ENCODE measurements around the gene PPP2R5C. TPM values are rescaled to one million over a fixed set of nuclear protein-coding genes. Genes with fewer than 3 reads are reported as not detected.
A peak's percentile ranks its signal among the peaks of the same experiment; 100 is the strongest.

PPP2R5C gene
- total and polyA plus RNA-seq, 2 of the 8 experiments (the other 6 are each of a cell fraction or from before 2014, with no cell fraction given) = 49.6 to 95.9 TPM

- TF ChIP-seq POLR2A (IDR thresholded peaks at IDR 0.05; ENCODE audit: control extremely low read depth in 1 of 2, low read depth in 2 of 2, low read length in 2 of 2) (peak in 1 of 2 experiments; percentile 83; a peak in 1 of 3 replicates), CHD2 (IDR thresholded peaks at IDR 0.05; ENCODE audit: low read length) (no peak), CHD1 (IDR thresholded peaks at IDR 0.05; ENCODE audit: low read depth, low read length) (no peak), CTCF (IDR thresholded peaks at IDR 0.05; ENCODE audit: control extremely low read depth in 1 of 3, insufficient read depth in 1 of 3, low read depth in 1 of 3, low read length in 3 of 3) (no peak), KDM4A (IDR thresholded peaks at IDR 0.05; ENCODE audit: low read depth, low read length, severe bottlenecking) (peak; percentile 65), MAFK (IDR thresholded peaks at IDR 0.05; ENCODE audit: low read depth, low read length) (no peak), ASH2L (IDR thresholded peaks at IDR 0.05; ENCODE audit: low read length) (peak; percentile 38), E2F6 (IDR thresholded peaks at IDR 0.05) (no peak), NRF1 (IDR thresholded peaks at IDR 0.05; ENCODE audit: low read depth, low read length) (peak; percentile 61), ZNF274 (IDR thresholded peaks at IDR 0.05; ENCODE audit: borderline replicate concordance, extremely low read depth, low read length) (no peak), SP1 (IDR thresholded peaks at IDR 0.05; ENCODE audit: low read depth, low read length) (peak; percentile 26; the same call in 1 of the 2 replicates), CREB1 (IDR thresholded peaks at IDR 0.05) (peak; percentile 74), CTBP2 (IDR thresholded peaks at IDR 0.05; ENCODE audit: borderline replicate concordance, insufficient read depth, insufficient read length, low read length) (no peak), ATF2 (IDR thresholded peaks at IDR 0.05; ENCODE audit: low read length) (no peak), SIX5 (IDR thresholded peaks at IDR 0.05; ENCODE audit: low read depth, low read length) (peak; percentile 38; the same call in 1 of the 2 replicates), SP2 (IDR thresholded peaks at IDR 0.05; ENCODE audit: low read length) (no peak), RXRA (IDR thresholded peaks at IDR 0.05; ENCODE audit: insufficient read depth, low read depth, low read length) (no peak), EGR1 (IDR thresholded peaks at IDR 0.05; ENCODE audit: borderline replicate concordance, low read depth, low read length) (no peak), BACH1 (IDR thresholded peaks at IDR 0.05; ENCODE audit: low read length) (peak; percentile 51; the same call in 1 of the 2 replicates), CBX5 (IDR thresholded peaks at IDR 0.05; ENCODE audit: low read depth, low read length) (no peak)
Measured at GRCh38 chr14:101964297-101965180, 203.0 kb downstream of the PPP2R5C start, which contains the start of gene DYNC1H1 (continued).
